Subcutaneous abdominal adipose tissue (tissue), 5 donors: Measurements from ENCODE around the gene TMEM80.
"Not testable (repeated sequence)": the region's sequence is repeated elsewhere in the genome, so short reads cannot be mapped to it uniquely, and the experiment has no call there.

Experiments
- H3K27ac ChIP-seq: one replicate; pipeline ENCODE4 v1.7.0; 2013; ENCODE audit warnings: low read depth, mild to moderate bottlenecking, inconsistent platforms, low read length, moderate library complexity
- H3K27me3 ChIP-seq, 5 donors: one replicate each; pipeline ENCODE4 v1.7.0; 2013; ENCODE audit warnings: low read length in 5 of 5, inconsistent platforms in 1 of 5; ENCODE audit not compliant: control insufficient read depth in 5 of 5, insufficient read depth in 4 of 5
- H3K36me3 ChIP-seq, 5 donors: one replicate each; pipeline ENCODE4 v1.7.0; 2013; ENCODE audit warnings: low read length in 5 of 5; ENCODE audit not compliant: control insufficient read depth in 5 of 5, insufficient read depth in 5 of 5
- H3K4me1 ChIP-seq, 5 donors: one replicate each; pipeline ENCODE4 v1.7.0; 2013; ENCODE audit warnings: low read length in 5 of 5, mild to moderate bottlenecking in 3 of 5, moderate library complexity in 1 of 5; ENCODE audit not compliant: control insufficient read depth in 5 of 5, insufficient read depth in 5 of 5
- H3K4me3 ChIP-seq, 5 donors: one replicate each; pipeline ENCODE4 v1.7.0; 2013; ENCODE audit warnings: low read length in 5 of 5, low read depth in 1 of 5
- H3K9ac ChIP-seq, 5 donors: one replicate each; pipeline ENCODE4 v1.7.0; 2013; ENCODE audit warnings: low read length in 5 of 5, mild to moderate bottlenecking in 4 of 5, moderate library complexity in 3 of 5
- H3K9me3 ChIP-seq, 5 donors: one replicate each; pipeline ENCODE4 v1.7.0; 2013; ENCODE audit warnings: low read length in 5 of 5; ENCODE audit not compliant: control insufficient read depth in 5 of 5
- donor health status: healthy.
- donor health status: healthy.
- donor health status: healthy.
- donor health status: healthy.
- donor health status: healthy.

Gene TMEM80

DNA sequence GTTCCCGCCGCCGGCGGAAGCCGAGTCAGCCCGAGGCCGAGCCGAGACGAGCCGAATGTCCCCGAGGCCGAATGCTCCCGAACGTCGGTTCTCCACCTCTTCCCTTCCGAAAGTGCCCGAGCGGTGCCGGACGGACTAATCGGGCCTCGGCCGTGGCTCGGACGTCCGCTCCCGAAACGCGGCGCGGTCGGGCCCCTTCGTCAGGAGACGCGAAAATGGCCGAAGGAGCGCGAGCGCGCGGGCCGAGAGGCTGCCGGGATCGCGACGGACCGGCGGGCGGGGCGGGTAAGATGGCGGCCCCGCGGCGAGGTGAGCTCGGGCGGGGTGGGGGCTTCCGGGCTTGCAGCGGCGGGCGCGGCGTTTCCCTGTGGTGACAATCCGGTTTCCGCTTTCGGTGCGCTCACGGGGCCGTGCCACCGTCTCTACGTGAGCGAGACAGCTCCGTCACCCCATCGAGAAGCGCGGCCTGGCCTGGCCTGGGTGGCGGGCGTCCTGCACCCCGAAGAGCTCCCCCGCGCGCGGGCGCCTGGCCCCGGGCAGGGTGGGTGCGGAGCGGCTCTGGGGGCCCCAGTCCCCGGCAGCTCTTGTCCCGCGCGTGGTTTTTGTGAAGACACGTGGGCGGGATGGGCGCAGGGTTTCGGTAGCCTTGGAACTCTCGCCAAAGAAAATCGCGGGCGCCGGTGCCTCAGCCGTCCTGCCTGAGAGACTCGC lies at the start of gene TMEM80:
Gene TMEM80, plus strand, starts transcription at position 279 of the 711 bp plus-strand sequence. Its CDS starts 12 bp downstream, at position 291.
- Histone ChIP-seq H3K4me1 (peaks cover 0 to 45% (median 35%) of the 10 kb centered on the region in 5 donors), H3K27ac (peak within 1 kb of the TSS; percentile 95), H3K36me3 (peaks cover 0 to 18% (median 10%) of the 10 kb centered on the region in 5 donors), H3K4me3 (peak within 1 kb of the TSS; percentile 78 to 88 (median 83)), H3K9ac (peak within 1 kb of the TSS; percentile 63 to 99 (median 92)), H3K9me3 (no peaks in the 10 kb centered on the region), H3K27me3 (no peaks in the 10 kb centered on the region)

- no peaks in the 10 kb centered on the region for H3K27me3 ChIP-seq
- H3K9ac ChIP-seq: no peak overlapping the region
- peaks cover 0 to 35% (median 27%) of the 10 kb centered on the region in 5 donors for H3K36me3 ChIP-seq
- peaks cover 0 to 5% (median 0%) of the 10 kb centered on the region in 5 donors for H3K4me1 ChIP-seq
- H3K4me3 ChIP-seq: no peak overlapping the region
- H3K27ac ChIP-seq: no peak overlapping the region
- H3K9me3 ChIP-seq: no peaks in the 10 kb centered on the region
These were observed 49.4 kb upstream of the TMEM80 start for GRCh38 chr11:646214-646613.

DNA sequence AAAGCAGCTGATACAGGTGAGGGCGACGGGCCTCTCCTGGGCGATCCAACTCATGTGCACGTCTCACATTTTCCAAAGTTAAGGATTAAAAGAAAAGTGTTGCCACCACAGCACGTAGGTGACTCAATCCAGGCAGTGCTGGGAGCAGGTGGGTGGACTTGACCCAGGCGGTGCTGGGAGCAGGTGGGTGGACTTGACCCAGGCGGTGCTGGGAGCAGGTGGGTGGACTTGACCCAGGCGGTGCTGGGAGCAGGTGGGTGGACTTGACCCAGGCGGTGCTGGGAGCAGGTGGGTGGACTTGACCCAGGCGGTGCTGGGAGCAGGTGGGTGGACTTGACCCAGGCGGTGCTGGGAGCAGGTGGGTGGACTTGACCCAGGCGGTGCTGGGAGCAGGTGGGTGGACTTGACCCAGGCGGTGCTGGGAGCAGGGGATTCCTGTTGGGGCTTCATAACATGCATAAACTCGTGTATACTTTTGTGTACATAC lies 47.9 kb upstream of the TMEM80 start:
- not testable (repeated sequence) for H3K4me3 ChIP-seq, H3K9ac ChIP-seq, H3K27ac ChIP-seq, H3K9me3 ChIP-seq, H3K4me1 ChIP-seq, H3K27me3 ChIP-seq
- peaks cover 0 to 23% (median 19%) of the 10 kb centered on the region in 5 donors for H3K36me3 ChIP-seq

DNA sequence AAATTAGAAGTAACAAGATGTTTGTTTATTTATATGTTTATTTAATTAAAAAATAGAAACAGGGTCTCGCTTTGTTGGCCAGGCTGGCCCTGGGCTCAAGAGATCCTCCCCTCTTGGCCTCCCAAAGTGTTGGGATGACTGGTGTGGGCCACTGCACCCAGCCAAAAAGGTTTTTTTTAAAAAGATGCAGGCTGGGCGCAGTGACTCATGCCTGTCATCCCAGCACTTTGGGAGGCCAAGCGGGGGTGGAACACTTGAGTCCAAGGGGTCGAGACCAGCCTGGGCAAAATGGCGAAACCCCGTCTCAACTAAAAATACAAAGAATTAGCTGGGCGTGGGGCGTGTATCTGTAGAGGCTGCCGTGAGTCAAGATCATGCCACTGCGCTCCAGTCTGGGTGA lies 45.1 kb upstream of the TMEM80 start:
- Histone ChIP-seq H3K36me3 (peaks cover 0 to 24% (median 18%) of the 10 kb centered on the region in 5 donors), H3K4me1 (no peaks in the 10 kb centered on the region)

GRCh38 chr11:653136-653535 lies 42.5 kb upstream of the TMEM80 start:
- H3K4me3 ChIP-seq, H3K9ac ChIP-seq, H3K27ac ChIP-seq, H3K27me3 ChIP-seq, H3K9me3 ChIP-seq, H3K4me1 ChIP-seq: not testable (repeated sequence)
- H3K36me3 ChIP-seq: peaks cover 0 to 37% (median 16%) of the 10 kb centered on the region in 5 donors

More for the DNA sequence above, 45.1 kb upstream of the TMEM80 start:
- Histone ChIP-seq H3K27me3 (no peaks in the 10 kb centered on the region), H3K4me3 (no peak overlapping the region), H3K9me3 (no peaks in the 10 kb centered on the region), H3K9ac (no peak overlapping the region), H3K27ac (no peak overlapping the region)

DNA sequence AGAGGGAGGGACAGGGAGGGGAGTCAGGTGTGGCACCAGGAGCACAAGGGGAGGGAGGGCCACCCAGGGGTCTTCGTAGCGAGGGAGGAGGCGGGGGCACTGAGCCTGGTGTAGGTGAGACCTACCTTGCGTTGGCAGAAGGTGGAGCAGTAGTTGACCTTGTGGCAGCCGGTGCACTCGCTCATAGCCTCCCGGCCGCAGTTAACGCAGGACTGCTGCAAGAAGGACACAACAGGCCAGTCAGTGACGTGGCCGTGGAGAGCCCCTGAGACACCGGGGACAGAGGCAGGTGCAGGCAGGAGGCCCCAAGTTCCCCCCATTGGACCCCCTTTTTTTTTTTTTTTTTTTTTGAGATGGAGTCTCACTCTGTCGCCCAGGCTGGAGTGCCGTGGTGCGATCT lies 41.8 kb upstream of the TMEM80 start:
- Histone ChIP-seq H3K9me3 (no peaks in the 10 kb centered on the region), H3K9ac (no peak overlapping the region), H3K27ac (no peak overlapping the region), H3K27me3 (no peaks in the 10 kb centered on the region), H3K4me3 (no peak overlapping the region), H3K36me3 (peaks cover 0 to 44% (median 16%) of the 10 kb centered on the region in 5 donors), H3K4me1 (peaks cover 0 to 9% (median 0%) of the 10 kb centered on the region in 5 donors)

DNA sequence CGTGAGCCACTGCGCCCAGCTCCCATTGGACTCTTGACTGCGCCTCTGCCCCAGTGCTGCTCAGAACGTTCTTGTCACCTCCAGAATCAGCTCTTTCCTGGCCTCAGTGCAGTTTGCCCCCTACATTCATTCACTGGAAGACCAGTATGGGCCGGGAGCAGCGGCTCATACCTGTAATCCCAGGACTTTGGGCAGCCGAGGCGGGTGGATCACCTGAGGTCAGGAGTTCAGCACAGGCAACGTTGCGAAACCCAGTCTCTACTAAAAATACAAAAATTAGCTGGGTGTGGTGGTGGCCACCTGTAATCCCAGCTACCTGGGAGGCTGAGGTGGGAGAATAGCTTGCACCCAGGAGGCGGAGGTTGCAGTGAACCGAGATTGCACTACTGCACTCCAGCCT lies 41.2 kb upstream of the TMEM80 start:
- not testable (repeated sequence) for H3K27me3 ChIP-seq, H3K9me3 ChIP-seq, H3K27ac ChIP-seq, H3K9ac ChIP-seq, H3K4me1 ChIP-seq, H3K4me3 ChIP-seq
- H3K36me3 ChIP-seq: peaks cover 0 to 47% (median 21%) of the 10 kb centered on the region in 5 donors

DNA sequence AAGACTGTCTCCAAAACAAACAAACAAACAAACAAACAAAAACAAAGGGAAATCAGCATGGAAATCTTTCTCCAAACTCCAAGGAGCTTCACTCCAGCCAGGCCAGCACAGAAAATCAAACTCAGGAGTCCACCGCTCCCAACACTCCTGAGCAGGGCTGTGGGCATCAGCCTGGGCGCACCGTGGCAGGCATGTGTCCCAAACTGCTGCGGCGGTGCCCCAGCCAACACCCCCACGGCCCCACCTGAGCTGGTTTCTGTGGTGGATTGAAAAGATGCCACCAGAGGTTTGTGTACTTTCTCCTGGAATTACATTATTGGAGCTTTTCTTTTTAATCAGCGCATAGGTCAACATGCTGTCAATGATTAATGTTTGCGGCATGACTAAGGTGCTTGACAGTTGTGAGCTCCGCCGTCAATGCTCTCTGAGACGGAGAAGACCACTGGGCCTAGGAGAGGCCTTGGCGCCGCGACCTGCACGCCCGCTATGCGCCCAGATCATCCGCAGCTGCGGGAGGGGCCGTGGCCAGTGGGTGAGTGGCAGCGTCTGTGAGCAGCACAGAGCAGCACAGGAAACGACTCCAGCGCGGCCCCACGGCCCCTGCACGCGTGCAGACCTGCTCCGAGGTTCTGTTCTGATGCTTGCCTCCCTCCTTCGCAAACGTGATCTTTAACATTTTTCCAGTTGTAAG lies 40.4 kb upstream of the TMEM80 start:
- Histone ChIP-seq H3K4me1 (peaks cover 0 to 9% (median 0%) of the 10 kb centered on the region in 5 donors), H3K9ac (no peak overlapping the region), H3K27me3 (no peaks in the 10 kb centered on the region), H3K9me3 (no peaks in the 10 kb centered on the region), H3K4me3 (no peak overlapping the region), H3K36me3 (peaks cover 0 to 54% (median 27%) of the 10 kb centered on the region in 5 donors), H3K27ac (no peak overlapping the region)

DNA sequence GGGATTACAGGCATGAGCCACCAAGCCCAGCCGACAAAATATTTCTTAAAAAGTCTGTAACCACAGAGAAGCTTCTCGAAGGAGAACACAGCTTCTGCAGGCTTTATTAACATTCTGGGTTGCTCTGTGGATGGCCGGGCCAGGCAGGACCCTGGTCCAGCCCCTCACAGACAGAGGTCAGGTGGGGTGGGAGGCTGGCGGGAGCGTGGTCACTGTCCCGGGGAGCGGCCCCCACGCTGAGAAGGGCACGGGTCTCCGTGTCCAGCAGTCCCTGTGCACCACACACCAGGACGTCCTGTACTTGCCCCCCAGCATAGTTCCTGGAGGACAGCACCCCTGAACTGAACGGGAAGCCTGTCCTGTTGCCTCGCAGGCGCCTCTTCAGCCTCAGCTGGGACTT lies 39.2 kb upstream of the TMEM80 start:
- Histone ChIP-seq H3K27me3 (no peaks in the 10 kb centered on the region), H3K9ac (no peak overlapping the region), H3K27ac (no peak overlapping the region), H3K9me3 (no peaks in the 10 kb centered on the region), H3K4me1 (peaks cover 0 to 9% (median 0%) of the 10 kb centered on the region in 5 donors), H3K4me3 (no peak overlapping the region), H3K36me3 (peaks cover 0 to 56% (median 30%) of the 10 kb centered on the region in 5 donors)

DNA sequence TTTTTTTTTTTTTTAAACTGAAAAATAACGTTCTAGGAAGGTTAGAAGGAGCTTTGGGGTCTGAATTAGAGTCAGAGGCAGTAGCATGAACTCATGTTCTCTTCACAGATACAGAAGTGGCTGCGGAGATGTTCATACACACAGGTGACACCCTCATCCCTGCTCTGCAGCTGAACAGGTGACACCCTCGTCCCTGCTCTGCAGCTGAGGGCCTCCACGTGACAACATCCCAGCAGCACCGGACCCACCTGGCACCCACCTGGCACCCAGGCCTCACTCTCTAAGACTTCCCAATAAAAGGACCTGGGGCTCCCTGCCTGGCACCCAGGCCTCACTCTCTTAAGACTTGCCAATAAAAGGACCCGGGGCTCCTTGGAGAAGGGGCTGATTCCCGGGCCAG lies 38.8 kb upstream of the TMEM80 start:
- Histone ChIP-seq H3K36me3 (peaks cover 0 to 56% (median 30%) of the 10 kb centered on the region in 5 donors), H3K27ac (no peak overlapping the region), H3K4me3 (no peak overlapping the region), H3K27me3 (no peaks in the 10 kb centered on the region), H3K9ac (no peak overlapping the region), H3K4me1 (peaks cover 0 to 9% (median 0%) of the 10 kb centered on the region in 5 donors), H3K9me3 (no peaks in the 10 kb centered on the region)
